ENCODE data around the gene PDE4D.

DNA sequence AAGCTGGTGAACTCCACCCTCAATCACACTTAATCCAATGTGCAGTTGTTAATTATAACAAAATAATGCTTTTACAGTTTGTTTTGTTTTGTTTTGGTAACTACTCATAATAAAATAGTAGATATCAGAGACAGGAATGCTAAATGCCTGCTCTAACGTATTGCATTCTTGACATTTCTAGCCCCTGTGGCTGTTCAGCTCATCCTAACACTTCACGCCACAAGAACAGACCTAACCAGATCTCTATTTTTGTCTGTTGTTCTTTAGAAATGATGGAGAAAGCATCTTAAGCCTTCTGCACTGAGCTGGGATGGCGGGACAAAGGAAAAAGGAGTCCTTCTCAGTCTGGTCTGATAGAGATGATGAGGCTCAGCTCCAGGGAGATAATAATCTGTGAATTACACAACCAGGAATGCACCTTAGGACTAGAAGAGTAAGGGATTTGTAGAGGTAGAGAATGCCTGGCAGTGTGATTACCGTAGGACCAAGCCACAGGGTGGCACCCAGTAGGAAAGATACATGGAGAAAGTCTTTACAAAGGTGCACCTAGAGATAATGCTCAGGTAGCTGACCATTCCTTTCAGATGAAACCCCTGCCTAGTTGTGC is 628.8 kb downstream of the PDE4D start:
- no peak for TF ChIP-seq SIN3A (IDR thresholded peaks at IDR 0.05; ENCODE audit: borderline replicate concordance, insufficient read depth, low read length)
- TF ChIP-seq TAF1 (IDR thresholded peaks at IDR 0.05; ENCODE audit: borderline replicate concordance, insufficient read depth, low read length), result no peak
- no peak for TF ChIP-seq POLR2AphosphoS5 (IDR thresholded peaks at IDR 0.05; ENCODE audit: low read depth, low read length)
- TF ChIP-seq, protein P1, sequence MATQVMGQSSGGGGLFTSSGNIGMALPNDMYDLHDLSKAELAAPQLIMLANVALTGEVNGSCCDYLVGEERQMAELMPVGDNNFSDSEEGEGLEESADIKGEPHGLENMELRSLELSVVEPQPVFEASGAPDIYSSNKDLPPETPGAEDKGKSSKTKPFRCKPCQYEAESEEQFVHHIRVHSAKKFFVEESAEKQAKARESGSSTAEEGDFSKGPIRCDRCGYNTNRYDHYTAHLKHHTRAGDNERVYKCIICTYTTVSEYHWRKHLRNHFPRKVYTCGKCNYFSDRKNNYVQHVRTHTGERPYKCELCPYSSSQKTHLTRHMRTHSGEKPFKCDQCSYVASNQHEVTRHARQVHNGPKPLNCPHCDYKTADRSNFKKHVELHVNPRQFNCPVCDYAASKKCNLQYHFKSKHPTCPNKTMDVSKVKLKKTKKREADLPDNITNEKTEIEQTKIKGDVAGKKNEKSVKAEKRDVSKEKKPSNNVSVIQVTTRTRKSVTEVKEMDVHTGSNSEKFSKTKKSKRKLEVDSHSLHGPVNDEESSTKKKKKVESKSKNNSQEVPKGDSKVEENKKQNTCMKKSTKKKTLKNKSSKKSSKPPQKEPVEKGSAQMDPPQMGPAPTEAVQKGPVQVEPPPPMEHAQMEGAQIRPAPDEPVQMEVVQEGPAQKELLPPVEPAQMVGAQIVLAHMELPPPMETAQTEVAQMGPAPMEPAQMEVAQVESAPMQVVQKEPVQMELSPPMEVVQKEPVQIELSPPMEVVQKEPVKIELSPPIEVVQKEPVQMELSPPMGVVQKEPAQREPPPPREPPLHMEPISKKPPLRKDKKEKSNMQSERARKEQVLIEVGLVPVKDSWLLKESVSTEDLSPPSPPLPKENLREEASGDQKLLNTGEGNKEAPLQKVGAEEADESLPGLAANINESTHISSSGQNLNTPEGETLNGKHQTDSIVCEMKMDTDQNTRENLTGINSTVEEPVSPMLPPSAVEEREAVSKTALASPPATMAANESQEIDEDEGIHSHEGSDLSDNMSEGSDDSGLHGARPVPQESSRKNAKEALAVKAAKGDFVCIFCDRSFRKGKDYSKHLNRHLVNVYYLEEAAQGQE (IDR thresholded peaks at IDR 0.05; ENCODE audit: insufficient read depth in 1 of 2, low read depth in 2 of 2, low read length in 2 of 2), result no peak
